SK-N-SH treated with all-trans-retinoic acid at 6 μM for 48 hours (cell line): ENCODE results near the gene CTBP2.

Source experiments
- ATAC-seq: fragments of 200-7000 bp; cut with Tn5 transposase; 3 replicates; pipeline ENCODE4 v1.9.1; 2020; ENCODE audit warnings: mild to moderate bottlenecking, moderate library complexity
- ARNTL ChIP-seq: fragments of 450-650 bp; formaldehyde crosslinking; IDR thresholded peaks from 2 replicates; pipeline ENCODE4 v1.5.0; 2020; ENCODE audit warnings: low read depth, mild to moderate bottlenecking, moderate library complexity, borderline replicate concordance
- BACH2 ChIP-seq: fragments of 250-450 bp; sonication (Bioruptor Pico); IDR thresholded peaks from 2 replicates; pipeline ENCODE4 v1.9.0; 2021; ENCODE audit warnings: mild to moderate bottlenecking, borderline replicate concordance
- CSDC2 ChIP-seq: fragments of 250-450 bp; sonication (Bioruptor Pico); IDR thresholded peaks from 2 replicates; pipeline ENCODE4 v1.5.0; 2020; ENCODE audit warnings: mild to moderate bottlenecking, moderate library complexity
- ESRRG ChIP-seq: fragments of 250-450 bp; sonication (Bioruptor Pico); IDR thresholded peaks from 2 replicates; pipeline ENCODE4 v1.6.1; 2021; ENCODE audit warnings: mild to moderate bottlenecking
- GLIS3 ChIP-seq: fragments of 250-450 bp; sonication (Bioruptor Pico); IDR thresholded peaks from 2 replicates; pipeline ENCODE4 v1.5.0; 2020; ENCODE audit warnings: mild to moderate bottlenecking, moderate library complexity
- ISL1 ChIP-seq: fragments of 250-450 bp; sonication (Bioruptor Pico); IDR thresholded peaks from 2 replicates; pipeline ENCODE4 v2.1.2; 2022; ENCODE audit warnings: mild to moderate bottlenecking, moderate library complexity
- PPARA ChIP-seq: fragments of 250-450 bp; sonication (Bioruptor Pico); IDR thresholded peaks from 2 replicates; pipeline ENCODE4 v1.5.0; 2020; ENCODE audit warnings: mild to moderate bottlenecking, borderline replicate concordance
- RARB ChIP-seq: fragments of 250-450 bp; sonication (Bioruptor Pico); IDR thresholded peaks from 2 replicates; pipeline ENCODE4 v1.8.0; 2021; ENCODE audit warnings: mild to moderate bottlenecking, moderate library complexity
- SNAI2 ChIP-seq: fragments of 250-450 bp; sonication (Bioruptor Pico); IDR thresholded peaks from 2 replicates; pipeline ENCODE4 v1.5.0; 2020; ENCODE audit warnings: mild to moderate bottlenecking, moderate library complexity
- TCF4 ChIP-seq: fragments of 250-450 bp; sonication (Bioruptor Pico); IDR thresholded peaks from 2 replicates; pipeline ENCODE4 v1.8.0; 2021; ENCODE audit warnings: mild to moderate bottlenecking, moderate library complexity, borderline replicate concordance
- TOX ChIP-seq: fragments of 250-450 bp; sonication (Bioruptor Pico); IDR thresholded peaks from 2 replicates; pipeline ENCODE4 v1.8.0; 2021; ENCODE audit warnings: mild to moderate bottlenecking, moderate library complexity, borderline replicate concordance
- ZC3H10 ChIP-seq: fragments of 250-450 bp; sonication (Bioruptor Pico); IDR thresholded peaks from 2 replicates; pipeline ENCODE4 v1.5.1; 2021; ENCODE audit warnings: mild to moderate bottlenecking, moderate library complexity
- ZFP30 ChIP-seq: fragments of 450-650 bp; formaldehyde crosslinking; IDR thresholded peaks from 2 replicates; pipeline ENCODE4 v1.5.0; 2022; ENCODE audit warnings: mild to moderate bottlenecking, moderate library complexity
- ZNF565 ChIP-seq: fragments of 450-650 bp; formaldehyde crosslinking; conservative IDR thresholded peaks from 2 replicates; pipeline ENCODE4 v1.5.0; 2020; ENCODE audit warnings: low read depth, mild to moderate bottlenecking, moderate library complexity
- ZNF70 ChIP-seq: fragments of 450-650 bp; formaldehyde crosslinking; IDR thresholded peaks from 2 replicates; pipeline ENCODE4 v1.5.0; 2020; ENCODE audit warnings: mild to moderate bottlenecking, moderate library complexity
- ZNF8 ChIP-seq: fragments of 450-650 bp; formaldehyde crosslinking; IDR thresholded peaks from 2 replicates; pipeline ENCODE4 v1.5.0; 2020; ENCODE audit warnings: mild to moderate bottlenecking, moderate library complexity
- TF ChIP-seq, protein P1 (sequence below): fragments of 250-450 bp; sonication (Bioruptor Pico); IDR thresholded peaks from 2 replicates; pipeline ENCODE4 v1.5.1; 2021; ENCODE audit warnings: mild to moderate bottlenecking, moderate library complexity
- TF ChIP-seq, protein P2 (sequence below): fragments of 250-450 bp; sonication (Bioruptor Pico); IDR thresholded peaks from 2 replicates; pipeline ENCODE4 v1.5.0; 2020; ENCODE audit warnings: mild to moderate bottlenecking, moderate library complexity
- TF ChIP-seq, protein P3 (sequence below): fragments of 250-450 bp; sonication (Bioruptor Pico); IDR thresholded peaks from 2 replicates; pipeline ENCODE4 v1.5.1; 2020; ENCODE audit warnings: low read depth, mild to moderate bottlenecking, moderate library complexity
- TF ChIP-seq, protein P4 (sequence below): fragments of 250-450 bp; sonication (Bioruptor Pico); IDR thresholded peaks from 2 replicates; pipeline ENCODE4 v1.8.0; 2021; ENCODE audit warnings: low read depth, mild to moderate bottlenecking, moderate library complexity, borderline replicate concordance
- TF ChIP-seq, protein P5 (sequence below): fragments of 250-450 bp; sonication (Bioruptor Pico); IDR thresholded peaks from 2 replicates; pipeline ENCODE4 v1.8.0; 2020; ENCODE audit warnings: mild to moderate bottlenecking, moderate library complexity, borderline replicate concordance

The CTBP2 gene

DNA sequence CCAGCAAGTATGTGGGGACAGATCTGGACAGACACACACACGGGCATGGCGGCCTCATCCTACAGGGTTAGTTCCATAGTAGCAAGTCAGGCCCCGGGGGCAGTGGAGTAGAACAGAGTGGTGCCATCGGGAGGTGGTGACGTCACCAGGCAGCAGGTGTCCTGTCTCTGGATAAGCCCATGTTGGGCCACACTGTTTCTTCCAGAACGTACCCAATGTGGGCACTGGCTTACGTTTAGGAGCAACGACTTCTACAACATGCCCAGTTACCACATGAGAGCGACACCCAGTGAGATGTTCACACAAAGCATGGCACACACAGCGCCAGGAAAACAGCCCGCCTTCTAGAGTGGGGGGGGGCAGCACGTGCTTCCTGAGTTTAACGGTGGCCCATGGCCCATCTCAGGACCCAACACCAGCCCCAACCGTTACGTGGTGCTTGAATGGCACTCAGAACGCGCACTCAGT is 67.8 kb downstream of the CTBP2 start:
- no peak for ATAC-seq
- TF ChIP-seq ARNTL (CRISPR knock-in tag), result no peak
- TF ChIP-seq, protein P1, sequence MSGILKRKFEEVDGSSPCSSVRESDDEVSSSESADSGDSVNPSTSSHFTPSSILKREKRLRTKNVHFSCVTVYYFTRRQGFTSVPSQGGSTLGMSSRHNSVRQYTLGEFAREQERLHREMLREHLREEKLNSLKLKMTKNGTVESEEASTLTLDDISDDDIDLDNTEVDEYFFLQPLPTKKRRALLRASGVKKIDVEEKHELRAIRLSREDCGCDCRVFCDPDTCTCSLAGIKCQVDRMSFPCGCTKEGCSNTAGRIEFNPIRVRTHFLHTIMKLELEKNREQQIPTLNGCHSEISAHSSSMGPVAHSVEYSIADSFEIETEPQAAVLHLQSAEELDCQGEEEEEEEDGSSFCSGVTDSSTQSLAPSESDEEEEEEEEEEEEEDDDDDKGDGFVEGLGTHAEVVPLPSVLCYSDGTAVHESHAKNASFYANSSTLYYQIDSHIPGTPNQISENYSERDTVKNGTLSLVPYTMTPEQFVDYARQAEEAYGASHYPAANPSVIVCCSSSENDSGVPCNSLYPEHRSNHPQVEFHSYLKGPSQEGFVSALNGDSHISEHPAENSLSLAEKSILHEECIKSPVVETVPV (CRISPR knock-in tag), result no peak
- TF ChIP-seq ZC3H10, result no peak
- no peak for TF ChIP-seq ZNF565 (CRISPR knock-in tag)
- no peak for TF ChIP-seq RARB (CRISPR knock-in tag)
- TF ChIP-seq, protein P2, sequence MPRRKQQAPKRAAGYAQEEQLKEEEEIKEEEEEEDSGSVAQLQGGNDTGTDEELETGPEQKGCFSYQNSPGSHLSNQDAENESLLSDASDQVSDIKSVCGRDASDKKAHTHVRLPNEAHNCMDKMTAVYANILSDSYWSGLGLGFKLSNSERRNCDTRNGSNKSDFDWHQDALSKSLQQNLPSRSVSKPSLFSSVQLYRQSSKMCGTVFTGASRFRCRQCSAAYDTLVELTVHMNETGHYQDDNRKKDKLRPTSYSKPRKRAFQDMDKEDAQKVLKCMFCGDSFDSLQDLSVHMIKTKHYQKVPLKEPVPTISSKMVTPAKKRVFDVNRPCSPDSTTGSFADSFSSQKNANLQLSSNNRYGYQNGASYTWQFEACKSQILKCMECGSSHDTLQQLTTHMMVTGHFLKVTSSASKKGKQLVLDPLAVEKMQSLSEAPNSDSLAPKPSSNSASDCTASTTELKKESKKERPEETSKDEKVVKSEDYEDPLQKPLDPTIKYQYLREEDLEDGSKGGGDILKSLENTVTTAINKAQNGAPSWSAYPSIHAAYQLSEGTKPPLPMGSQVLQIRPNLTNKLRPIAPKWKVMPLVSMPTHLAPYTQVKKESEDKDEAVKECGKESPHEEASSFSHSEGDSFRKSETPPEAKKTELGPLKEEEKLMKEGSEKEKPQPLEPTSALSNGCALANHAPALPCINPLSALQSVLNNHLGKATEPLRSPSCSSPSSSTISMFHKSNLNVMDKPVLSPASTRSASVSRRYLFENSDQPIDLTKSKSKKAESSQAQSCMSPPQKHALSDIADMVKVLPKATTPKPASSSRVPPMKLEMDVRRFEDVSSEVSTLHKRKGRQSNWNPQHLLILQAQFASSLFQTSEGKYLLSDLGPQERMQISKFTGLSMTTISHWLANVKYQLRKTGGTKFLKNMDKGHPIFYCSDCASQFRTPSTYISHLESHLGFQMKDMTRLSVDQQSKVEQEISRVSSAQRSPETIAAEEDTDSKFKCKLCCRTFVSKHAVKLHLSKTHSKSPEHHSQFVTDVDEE, result no peak
- TF ChIP-seq ZNF8 (CRISPR knock-in tag), result no peak
- TF ChIP-seq SNAI2 (CRISPR knock-in tag), result no peak
- TF ChIP-seq, protein P3, sequence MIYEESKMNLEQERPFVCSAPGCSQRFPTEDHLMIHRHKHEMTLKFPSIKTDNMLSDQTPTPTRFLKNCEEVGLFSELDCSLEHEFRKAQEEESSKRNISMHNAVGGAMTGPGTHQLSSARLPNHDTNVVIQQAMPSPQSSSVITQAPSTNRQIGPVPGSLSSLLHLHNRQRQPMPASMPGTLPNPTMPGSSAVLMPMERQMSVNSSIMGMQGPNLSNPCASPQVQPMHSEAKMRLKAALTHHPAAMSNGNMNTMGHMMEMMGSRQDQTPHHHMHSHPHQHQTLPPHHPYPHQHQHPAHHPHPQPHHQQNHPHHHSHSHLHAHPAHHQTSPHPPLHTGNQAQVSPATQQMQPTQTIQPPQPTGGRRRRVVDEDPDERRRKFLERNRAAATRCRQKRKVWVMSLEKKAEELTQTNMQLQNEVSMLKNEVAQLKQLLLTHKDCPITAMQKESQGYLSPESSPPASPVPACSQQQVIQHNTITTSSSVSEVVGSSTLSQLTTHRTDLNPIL (CRISPR knock-in tag), result no peak
- no peak for TF ChIP-seq GLIS3 (CRISPR knock-in tag)
- TF ChIP-seq, protein P4, sequence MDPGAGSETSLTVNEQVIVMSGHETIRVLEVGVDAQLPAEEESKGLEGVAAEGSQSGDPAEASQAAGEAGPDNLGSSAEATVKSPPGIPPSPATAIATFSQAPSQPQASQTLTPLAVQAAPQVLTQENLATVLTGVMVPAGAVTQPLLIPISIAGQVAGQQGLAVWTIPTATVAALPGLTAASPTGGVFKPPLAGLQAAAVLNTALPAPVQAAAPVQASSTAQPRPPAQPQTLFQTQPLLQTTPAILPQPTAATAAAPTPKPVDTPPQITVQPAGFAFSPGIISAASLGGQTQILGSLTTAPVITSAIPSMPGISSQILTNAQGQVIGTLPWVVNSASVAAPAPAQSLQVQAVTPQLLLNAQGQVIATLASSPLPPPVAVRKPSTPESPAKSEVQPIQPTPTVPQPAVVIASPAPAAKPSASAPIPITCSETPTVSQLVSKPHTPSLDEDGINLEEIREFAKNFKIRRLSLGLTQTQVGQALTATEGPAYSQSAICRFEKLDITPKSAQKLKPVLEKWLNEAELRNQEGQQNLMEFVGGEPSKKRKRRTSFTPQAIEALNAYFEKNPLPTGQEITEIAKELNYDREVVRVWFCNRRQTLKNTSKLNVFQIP (CRISPR knock-in tag), result no peak
- TF ChIP-seq ESRRG (CRISPR knock-in tag), result no peak
- TF ChIP-seq BACH2 (CRISPR knock-in tag), result no peak
- TF ChIP-seq TOX, result no peak
- no peak for TF ChIP-seq ZNF70 (CRISPR knock-in tag)
- TF ChIP-seq, protein P5, sequence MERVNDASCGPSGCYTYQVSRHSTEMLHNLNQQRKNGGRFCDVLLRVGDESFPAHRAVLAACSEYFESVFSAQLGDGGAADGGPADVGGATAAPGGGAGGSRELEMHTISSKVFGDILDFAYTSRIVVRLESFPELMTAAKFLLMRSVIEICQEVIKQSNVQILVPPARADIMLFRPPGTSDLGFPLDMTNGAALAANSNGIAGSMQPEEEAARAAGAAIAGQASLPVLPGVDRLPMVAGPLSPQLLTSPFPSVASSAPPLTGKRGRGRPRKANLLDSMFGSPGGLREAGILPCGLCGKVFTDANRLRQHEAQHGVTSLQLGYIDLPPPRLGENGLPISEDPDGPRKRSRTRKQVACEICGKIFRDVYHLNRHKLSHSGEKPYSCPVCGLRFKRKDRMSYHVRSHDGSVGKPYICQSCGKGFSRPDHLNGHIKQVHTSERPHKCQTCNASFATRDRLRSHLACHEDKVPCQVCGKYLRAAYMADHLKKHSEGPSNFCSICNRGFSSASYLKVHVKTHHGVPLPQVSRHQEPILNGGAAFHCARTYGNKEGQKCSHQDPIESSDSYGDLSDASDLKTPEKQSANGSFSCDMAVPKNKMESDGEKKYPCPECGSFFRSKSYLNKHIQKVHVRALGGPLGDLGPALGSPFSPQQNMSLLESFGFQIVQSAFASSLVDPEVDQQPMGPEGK (CRISPR knock-in tag), result no peak
- TF ChIP-seq TCF4 (CRISPR knock-in tag), result no peak

DNA sequence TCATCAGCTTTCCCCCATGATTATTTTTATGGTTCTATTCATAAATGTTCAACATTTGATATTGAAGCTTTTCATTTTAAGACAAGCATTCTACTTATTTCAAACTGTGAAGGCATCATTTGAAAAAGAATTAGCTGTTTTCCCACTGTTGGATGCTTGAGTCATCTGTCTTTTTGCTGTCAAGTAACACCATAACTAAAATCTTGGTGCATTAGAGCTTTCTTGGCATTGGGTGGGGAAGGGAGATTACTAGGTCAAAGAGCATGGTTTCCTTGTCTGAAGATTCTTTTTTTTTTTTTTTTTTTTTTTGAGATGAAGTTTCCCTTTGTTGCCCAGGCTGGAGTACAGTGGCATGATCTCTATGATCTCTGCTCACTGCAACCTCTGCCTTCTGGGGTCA is 68.5 kb downstream of the CTBP2 start:
- TF ChIP-seq ISL1 (no peak), ARNTL (CRISPR knock-in tag) (no peak), BACH2 (CRISPR knock-in tag) (no peak), ZFP30 (CRISPR knock-in tag) (no peak), ZNF8 (CRISPR knock-in tag) (no peak), ZC3H10 (no peak), CSDC2 (CRISPR knock-in tag) (no peak), GLIS3 (CRISPR knock-in tag) (no peak), RARB (CRISPR knock-in tag) (no peak), TOX (no peak), SNAI2 (CRISPR knock-in tag) (no peak), PPARA (no peak)
- TF ChIP-seq, protein P5 (CRISPR knock-in tag), result no peak
- TF ChIP-seq, protein P3 (CRISPR knock-in tag), result no peak
- TF ChIP-seq, protein P2, result no peak
- TF ChIP-seq, protein P1 (CRISPR knock-in tag), result no peak
- no peak for ATAC-seq
